GM21390 (cell line): ENCODE measurements around the gene PTH2R.

Experiments
- ATAC-seq: cut with Tn5 transposase; IDR thresholded peaks from one replicate; pipeline ENCODE4 v1.9.1; 2021; ENCODE audit not compliant: unreplicated experiment

The PTH2R gene

DNA sequence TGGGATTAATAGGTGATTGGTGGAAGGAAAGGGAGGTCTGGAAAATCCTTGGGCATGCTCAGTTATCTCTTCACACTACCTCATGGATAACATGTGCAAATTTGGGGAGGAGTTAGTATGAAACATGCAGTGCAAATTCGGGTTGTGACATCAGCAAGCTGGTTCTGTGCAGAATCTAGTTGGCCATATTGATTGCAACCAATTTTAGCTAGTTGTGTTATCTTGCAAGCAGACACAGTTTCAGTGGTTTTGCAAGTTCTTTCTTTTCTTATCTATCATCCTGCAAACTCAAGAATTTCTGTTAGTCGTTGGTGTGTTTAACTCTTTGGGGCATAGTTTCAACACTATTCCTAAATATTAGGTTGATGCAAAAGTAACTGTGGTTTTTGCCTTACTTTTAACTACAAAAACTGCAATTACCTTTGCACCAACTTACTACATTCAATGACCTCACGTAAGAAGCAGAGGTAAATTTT lies 135.4 kb downstream of the PTH2R start:
- no peak for ATAC-seq

DNA sequence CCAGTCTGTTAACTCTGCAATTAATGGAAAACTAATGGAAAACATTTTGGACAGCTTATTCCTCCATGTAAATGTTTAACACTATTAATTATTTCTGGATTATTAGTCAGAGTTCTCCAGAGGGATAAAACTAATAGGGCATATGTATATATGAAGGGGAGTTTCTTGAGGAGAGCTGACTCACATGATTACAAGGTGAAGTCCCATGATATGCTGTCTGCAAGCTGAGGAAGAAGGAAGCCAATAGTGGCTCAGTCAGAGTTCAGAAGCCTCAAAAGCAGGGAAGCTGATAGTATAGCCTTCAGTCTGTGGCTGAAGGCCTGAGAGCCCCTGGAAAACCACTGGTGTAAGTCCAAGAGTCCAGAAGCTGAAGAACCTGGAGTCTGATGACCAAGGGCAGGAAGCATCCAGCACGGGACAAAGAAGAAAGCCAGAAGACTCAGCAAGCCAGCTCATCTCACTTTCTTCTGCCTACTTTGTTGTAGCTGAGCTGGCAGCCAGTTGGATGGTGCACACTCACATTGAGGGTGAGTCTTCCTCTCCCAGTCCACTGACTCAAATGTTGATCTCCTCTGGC lies 136.0 kb downstream of the PTH2R start:
- no peak for ATAC-seq
